KMS-11 (cell line): Measurements from ENCODE around the gene SLC51A.

ENCODE experiments used
- H2AFZ ChIP-seq: fragments of 200-600 bp; sonication (generic); 2 replicates; pipeline ENCODE4 v1.6.1; 2016; ENCODE audit warnings: antibody characterized with exemption, mixed run types, low read depth
- H3K27ac ChIP-seq: fragments of 200-600 bp; sonication (generic); 2 replicates; pipeline ENCODE4 v1.6.1; 2016; ENCODE audit warnings: mild to moderate bottlenecking, mixed run types
- H3K27me3 ChIP-seq: fragments of 200-600 bp; sonication (generic); 2 replicates; pipeline ENCODE4 v1.6.1; 2017; ENCODE audit warnings: mild to moderate bottlenecking, low read depth, mixed run types, moderate library complexity; ENCODE audit not compliant: insufficient read depth
- H3K36me3 ChIP-seq: fragments of 200-600 bp; sonication (generic); 2 replicates; pipeline ENCODE4 v1.6.1; 2017; ENCODE audit warnings: mild to moderate bottlenecking, mixed run types; ENCODE audit not compliant: insufficient read depth
- H3K4me1 ChIP-seq: fragments of 200-600 bp; sonication (generic); 2 replicates; pipeline ENCODE4 v1.6.1; 2016; ENCODE audit warnings: mild to moderate bottlenecking, low read depth, mixed run types; ENCODE audit not compliant: poor library complexity, severe bottlenecking
- H3K4me2 ChIP-seq: fragments of 200-600 bp; sonication (generic); 2 replicates; pipeline ENCODE4 v1.7.0; 2016; ENCODE audit warnings: mild to moderate bottlenecking, mixed run types
- H3K4me3 ChIP-seq: fragments of 200-600 bp; sonication (generic); IDR thresholded peaks from 2 replicates; pipeline ENCODE4 v1.6.1; 2017; ENCODE audit warnings: low read depth, low read length, mixed read lengths; ENCODE audit not compliant: insufficient read depth
- H3K79me2 ChIP-seq: fragments of 200-600 bp; sonication (generic); 2 replicates; pipeline ENCODE4 v1.6.1; 2016; ENCODE audit warnings: low read depth, mixed run types; ENCODE audit not compliant: insufficient read depth
- H3K9ac ChIP-seq: fragments of 200-600 bp; sonication (generic); 2 replicates; pipeline ENCODE4 v1.6.1; 2016; ENCODE audit warnings: mild to moderate bottlenecking, mixed run types
- H4K20me1 ChIP-seq: fragments of 200-600 bp; sonication (generic); 2 replicates; pipeline ENCODE4 v1.6.1; 2016; ENCODE audit warnings: mild to moderate bottlenecking, mixed run types; ENCODE audit not compliant: insufficient read depth
- CTCF ChIP-seq: fragments of 200-600 bp; sonication (generic); conservative IDR thresholded peaks from 2 replicates; pipeline ENCODE4 v1.6.1; 2017; ENCODE audit warnings: low read depth, mild to moderate bottlenecking, antibody characterized with exemption, low read length, moderate library complexity, mixed read lengths

The SLC51A gene

DNA sequence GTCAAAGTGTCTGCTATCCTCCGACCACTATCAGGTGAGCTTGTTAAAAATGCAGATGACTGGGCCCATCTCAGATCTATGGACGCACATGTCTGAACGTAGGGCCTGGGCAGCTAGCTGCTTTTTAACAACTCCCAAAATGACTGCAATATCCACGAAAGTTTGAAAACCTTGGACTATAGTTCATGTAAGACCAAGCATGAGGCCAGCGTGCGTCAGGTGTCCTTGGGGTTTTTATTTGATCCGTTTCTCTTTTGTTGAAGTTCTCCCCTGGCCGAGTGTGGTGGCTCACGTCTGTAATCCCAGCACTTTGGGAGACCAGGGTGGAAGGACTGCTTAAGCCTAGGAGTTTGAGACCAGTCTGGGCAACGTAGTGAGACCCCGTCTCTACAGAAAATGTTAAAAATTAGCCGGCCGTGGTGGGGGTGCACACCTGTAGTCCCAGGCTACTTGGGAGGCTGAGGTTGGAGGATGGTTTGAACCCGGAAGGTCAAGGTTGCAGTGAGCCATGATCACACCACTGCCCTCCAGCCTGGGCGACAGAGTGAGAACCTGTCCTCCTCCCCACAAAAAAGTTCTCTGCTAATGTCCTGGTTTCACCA lies 9.5 kb downstream of the SLC51A start:
- H3K9ac ChIP-seq, result no peak overlapping the region
- H3K4me1 ChIP-seq, result no peaks in the 10 kb centered on the region
- H3K27ac ChIP-seq, result no peak overlapping the region
- no peaks in the 10 kb centered on the region for H3K79me2 ChIP-seq
- no peaks in the 10 kb centered on the region for H3K36me3 ChIP-seq
- H3K4me3 ChIP-seq, result no peak overlapping the region
- H2AFZ ChIP-seq, result no peak overlapping the region
- TF ChIP-seq CTCF, result no peak
- H4K20me1 ChIP-seq, result no peaks in the 10 kb centered on the region
- H3K4me2 ChIP-seq, result no peak overlapping the region
- H3K27me3 ChIP-seq, result no peaks in the 10 kb centered on the region

DNA sequence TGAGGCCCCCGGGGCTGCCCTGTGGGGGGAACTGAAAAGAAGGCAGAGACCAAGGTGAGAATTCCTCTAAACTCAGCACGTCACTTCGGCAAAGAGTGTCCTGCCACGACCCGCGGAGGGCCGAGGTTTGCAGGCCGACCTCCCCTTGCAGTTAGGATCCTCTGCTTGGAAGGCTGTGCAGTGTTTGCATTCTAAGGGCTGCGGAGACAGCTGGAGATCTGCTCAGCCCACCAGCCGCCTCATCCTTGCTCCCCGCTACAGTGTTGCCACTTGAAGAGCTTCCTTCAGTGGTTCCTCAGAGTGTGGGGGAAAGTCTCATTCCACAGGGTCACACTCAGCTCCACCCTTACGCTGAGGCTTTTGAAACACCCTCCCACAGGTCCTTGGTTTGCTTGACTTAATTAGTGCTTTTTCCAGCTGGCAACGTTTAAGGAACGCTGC lies 10.8 kb downstream of the SLC51A start:
- H2AFZ ChIP-seq, result no peak overlapping the region
- no peaks in the 10 kb centered on the region for H3K36me3 ChIP-seq
- TF ChIP-seq CTCF, result no peak
- no peaks in the 10 kb centered on the region for H3K4me1 ChIP-seq
- H4K20me1 ChIP-seq, result no peaks in the 10 kb centered on the region
- no peak overlapping the region for H3K4me3 ChIP-seq
- no peaks in the 10 kb centered on the region for H3K27me3 ChIP-seq
- no peak overlapping the region for H3K4me2 ChIP-seq
- H3K79me2 ChIP-seq, result no peaks in the 10 kb centered on the region
- no peak overlapping the region for H3K9ac ChIP-seq
- no peak overlapping the region for H3K27ac ChIP-seq

DNA sequence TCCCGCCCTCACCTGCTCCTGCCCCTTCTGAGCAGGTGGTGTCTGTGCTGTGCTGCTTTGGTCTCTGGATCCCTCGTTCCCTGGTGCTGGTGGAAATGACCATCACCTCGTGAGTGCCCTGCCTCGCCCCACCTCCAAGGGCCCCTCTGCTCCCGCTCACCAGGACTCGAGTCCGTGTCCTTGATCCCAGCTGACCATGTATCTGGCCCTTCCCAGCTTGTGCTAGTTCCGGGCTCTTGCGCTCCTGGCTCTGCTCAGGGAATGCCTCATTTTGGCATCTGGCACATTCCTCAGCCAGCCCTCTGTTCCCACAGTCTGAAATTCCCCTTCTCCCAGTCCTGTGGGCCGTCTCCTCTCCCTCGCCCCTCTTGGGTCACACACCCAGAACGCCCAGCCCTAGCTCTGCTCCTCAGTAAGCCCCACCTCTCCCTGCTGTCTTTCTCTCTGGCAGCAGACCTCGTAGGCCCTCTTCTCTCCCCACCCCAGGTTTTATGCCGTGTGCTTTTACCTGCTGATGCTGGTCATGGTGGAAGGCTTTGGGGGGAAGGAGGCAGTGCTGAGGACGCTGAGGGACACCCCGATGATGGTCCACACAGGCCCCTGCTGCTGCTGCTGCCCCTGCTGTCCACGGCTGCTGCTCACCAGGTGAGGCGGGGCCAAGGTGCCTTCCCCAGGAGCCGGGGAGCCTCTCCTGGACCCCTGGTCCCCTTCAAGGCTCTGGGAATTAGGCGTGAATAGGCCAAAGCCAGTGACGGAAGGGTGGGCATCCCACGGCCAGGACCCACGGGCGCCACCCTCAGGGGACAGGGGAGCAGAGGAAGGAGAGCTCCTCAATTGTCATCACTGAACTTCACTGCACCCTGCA lies 11.5 kb downstream of the SLC51A start:
- no peak overlapping the region for H2AFZ ChIP-seq
- no peaks in the 10 kb centered on the region for H3K36me3 ChIP-seq
- no peaks in the 10 kb centered on the region for H3K27me3 ChIP-seq
- no peak for TF ChIP-seq CTCF
- H3K79me2 ChIP-seq, result no peaks in the 10 kb centered on the region
- H3K9ac ChIP-seq, result no peak overlapping the region
- no peaks in the 10 kb centered on the region for H4K20me1 ChIP-seq
- no peak overlapping the region for H3K27ac ChIP-seq
- H3K4me1 ChIP-seq, result no peaks in the 10 kb centered on the region
- H3K4me3 ChIP-seq, result no peak overlapping the region
- H3K4me2 ChIP-seq, result no peak overlapping the region

GRCh38 chr3:196232154-196232881 lies 16.0 kb downstream of the SLC51A start:
- no peak overlapping the region for H3K9ac ChIP-seq
- H3K79me2 ChIP-seq, result no peaks in the 10 kb centered on the region
- H4K20me1 ChIP-seq, result no peaks in the 10 kb centered on the region
- no peak overlapping the region for H3K4me2 ChIP-seq
- H3K27ac ChIP-seq, result no peak overlapping the region
- no peaks in the 10 kb centered on the region for H3K36me3 ChIP-seq
- H3K4me3 ChIP-seq, result no peak overlapping the region
- H3K4me1 ChIP-seq, result no peaks in the 10 kb centered on the region
- no peak overlapping the region for H2AFZ ChIP-seq
- H3K27me3 ChIP-seq, result no peaks in the 10 kb centered on the region
- no peak for TF ChIP-seq CTCF
